Measurements from ENCODE around the gene NALCN.

- TF ChIP-seq CTCF (IDR thresholded peaks at IDR 0.05) (no peak), POLR2A (IDR thresholded peaks at IDR 0.05) (no peak)
Observed at GRCh38 chr13:101085551-101085950, 330.8 kb downstream of the NALCN start.

All from lower leg skin (tissue), 3 donors.